K562 (cell line): Measurements from ENCODE around the gene MLC1. TPM values are rescaled to one million over a fixed set of nuclear protein-coding genes. Genes with fewer than 3 reads are reported as not detected.

ENCODE experiments used
- ATAC-seq: fragments of 200-7000 bp; cut with Tn5 transposase; 3 replicates; pipeline ENCODE4 v1.9.1; 2020; ENCODE audit warnings: moderate library complexity
- BruUV-seq: library from RNA; stranded (reverse); fragments of 400-500 nt; replicated peaks from 2 replicates; lab custom pipeline; 2021; lab: Mats Ljungman, UMichigan
- CTCF ChIA-PET: fragments of 300-600 bp; formaldehyde crosslinking; extraction: SDS; loops from one replicate; lab custom pipeline; 2021; ENCODE audit warnings: low intra/inter-chr PET ratio; lab: Yijun Ruan, JAX
- POLR2A ChIA-PET: fragments of 300-600, 350-650 bp; sonication (Branson Sonifier 250); formaldehyde crosslinking; extraction: SDS; loops from one replicate; lab custom pipeline; 2021; ENCODE audit warnings: antibody characterized with exemption, inconsistent platforms; lab: Yijun Ruan, JAX
- DNase-seq, 4 experiments: peaks; one replicate each; pipeline versions ENCODE4 v3.0.0 to v3.0.0-alpha.2; 2011 to 2018; ENCODE audit warnings: low spot score in 3 of 4, mixed read lengths in 3 of 4; ENCODE audit errors: extremely low read depth in 1 of 4
- FAIRE-seq: peaks from 2 replicates; lab custom pipeline; 2011; peaks lifted over from hg19 to GRCh38; lab: Jason Lieb, UNC
- H2AFZ ChIP-seq: 2 replicates; pipeline ENCODE4 v1.6.0; 2011; ENCODE audit warnings: low read depth, low read length, control low read depth, inconsistent platforms
- H3K27ac ChIP-seq: fragments of 200-600 bp; 3 replicates; pipeline ENCODE4 v1.8.0; 2011; ENCODE audit warnings: low read depth, mild to moderate bottlenecking, control low read depth, inconsistent platforms, low read length, moderate library complexity, mixed read lengths; ENCODE audit errors: extremely low read depth
- H3K27me3 ChIP-seq, 2 experiments: fragments of 300-600 bp in 1 of 2; 2 replicates in 1 of 2; 3 replicates in 1 of 2; pipeline versions ENCODE4 v1.6.0 to v1.8.0; 2011; ENCODE audit warnings: inconsistent platforms in 2 of 2, low read length in 2 of 2, mild to moderate bottlenecking in 1 of 2, mixed read lengths in 1 of 2, moderate library complexity in 1 of 2; ENCODE audit not compliant: control insufficient read depth in 2 of 2, insufficient read depth in 2 of 2
- H3K36me3 ChIP-seq: fragments of 300-600 bp; 3 replicates; pipeline ENCODE4 v1.8.0; 2011; ENCODE audit warnings: mild to moderate bottlenecking, low read length, inconsistent platforms; ENCODE audit not compliant: control insufficient read depth, insufficient read depth
- H3K4me1 ChIP-seq, 2 experiments: fragments of 200-600 bp in 1 of 2; replicated peaks in 1 of 2; 2 replicates in 1 of 2; 3 replicates in 1 of 2; pipeline versions ENCODE4 v1.5.1 to v1.8.0; 2011; ENCODE audit warnings: inconsistent platforms in 2 of 2, low read length in 2 of 2, mild to moderate bottlenecking in 1 of 2, mixed read lengths in 1 of 2, moderate library complexity in 1 of 2; ENCODE audit not compliant: control insufficient read depth in 2 of 2, insufficient read depth in 2 of 2
- H3K4me2 ChIP-seq: 2 replicates; pipeline ENCODE4 v1.6.1; 2011; ENCODE audit warnings: low read length, control low read depth, inconsistent platforms, mixed read lengths; ENCODE audit not compliant: insufficient read depth
- H3K4me3 ChIP-seq: fragments of 200-600 bp; sonication (generic), shearing (Covaris generic); 2 replicates; pipeline ENCODE4 v1.5.1; 2016; ENCODE audit warnings: control low read depth, inconsistent platforms
- H3K79me2 ChIP-seq: fragments of 200-600 bp; 3 replicates; pipeline ENCODE4 v1.8.0; 2011; ENCODE audit warnings: low read length, inconsistent platforms; ENCODE audit not compliant: control insufficient read depth, insufficient read depth
- H3K9ac ChIP-seq, 2 experiments: 2 replicates each; pipeline versions ENCODE4 v1.6.0 to v1.6.1; 2011; ENCODE audit warnings: low read depth in 2 of 2, low read length in 2 of 2, control low read depth in 1 of 2, inconsistent platforms in 1 of 2, mild to moderate bottlenecking in 1 of 2, mixed read lengths in 1 of 2; ENCODE audit not compliant: insufficient read depth in 1 of 2
- H3K9me1 ChIP-seq: one replicate; pipeline ENCODE4 v1.6.0; 2011; ENCODE audit warnings: inconsistent platforms, mild to moderate bottlenecking, low read length, moderate library complexity; ENCODE audit not compliant: control insufficient read depth, insufficient read depth
- H3K9me3 ChIP-seq: replicated peaks from 2 replicates; pipeline ENCODE4 v1.5.1; 2011; ENCODE audit warnings: low read depth, low read length, inconsistent platforms; ENCODE audit not compliant: control insufficient read depth, insufficient read depth
- H4K20me1 ChIP-seq: replicated peaks from 2 replicates; pipeline ENCODE4 v1.6.1; 2011; ENCODE audit warnings: low read length, inconsistent platforms, mixed read lengths; ENCODE audit not compliant: control insufficient read depth, insufficient read depth
- BHLHE40 ChIP-seq: IDR thresholded peaks from 2 replicates; pipeline ENCODE4 v1.6.1; 2011; ENCODE audit warnings: low read length, improper control_type of control experiment
- C11orf30 ChIP-seq: fragments of 450-650 bp; IDR thresholded peaks from 2 replicates; pipeline ENCODE4 v1.6.1; 2016; ENCODE audit warnings: low read depth, mild to moderate bottlenecking
- CBFB ChIP-seq: sonication (generic); formaldehyde crosslinking; IDR thresholded peaks from 2 replicates; pipeline ENCODE4 v1.4.0; 2020; ENCODE audit warnings: mild to moderate bottlenecking, missing genetic modification reagents
- CREB3 ChIP-seq: fragments of 450-650 bp; conservative IDR thresholded peaks from 2 replicates; pipeline ENCODE4 v1.6.1; 2016; ENCODE audit warnings: missing genetic modification characterization, low read depth, mild to moderate bottlenecking, missing compliant biosample characterization, moderate library complexity
- MAX ChIP-seq: sonication (generic); formaldehyde crosslinking; IDR thresholded peaks from 2 replicates; pipeline ENCODE4 v1.9.0; 2022; ENCODE audit warnings: mild to moderate bottlenecking, missing genetic modification reagents
- NFE2 ChIP-seq: IDR thresholded peaks from 2 replicates; pipeline ENCODE4 v1.6.1; 2014; ENCODE audit warnings: antibody characterized with exemption, low read depth
- NR2C1 ChIP-seq, 2 experiments: fragments of 450-650 bp; IDR thresholded peaks; 2 replicates each; pipeline ENCODE4 v1.6.1; 2017; ENCODE audit warnings: mild to moderate bottlenecking in 2 of 2, antibody characterized with exemption in 1 of 2, inconsistent platforms in 1 of 2, missing compliant biosample characterization in 1 of 2, missing genetic modification characterization in 1 of 2
- ZBTB11 ChIP-seq, 3 experiments: fragments of 200-800 bp in 1 of 3; fragments of 250-450 bp in 1 of 3; fragments of 450-650 bp in 1 of 3; sonication (Bioruptor Pico) in 1 of 3; sonication (Bioruptor generic) in 1 of 3; formaldehyde crosslinking in 1 of 3; IDR thresholded peaks; 2 replicates each; pipeline versions ENCODE4 v1.6.1 to v1.8.0; 2016 to 2022; ENCODE audit warnings: mild to moderate bottlenecking in 2 of 3, missing genetic modification characterization in 2 of 3, missing compliant biosample characterization in 1 of 3, moderate library complexity in 1 of 3
- ZKSCAN3 ChIP-seq: fragments of 250-450 bp; sonication (Bioruptor Pico); IDR thresholded peaks from 2 replicates; pipeline ENCODE4 v1.4.0; 2020
- ZNF592 ChIP-seq: fragments of 450-650 bp; IDR thresholded peaks from 2 replicates; pipeline ENCODE4 v1.6.1; 2017; ENCODE audit warnings: antibody characterized with exemption, mild to moderate bottlenecking
- WGBS: fragments of 100-300 bp; shearing (Covaris generic); methylation state at CpG from one replicate; pipeline ENCODE4 v1.1.6; 2016; ENCODE audit warnings: low coverage, mixed read lengths; ENCODE audit not compliant: insufficient coverage; ENCODE audit errors: missing lambda C conversion rate; 5-methylcytosine and 5-hydroxymethylcytosine counted together
- in situ Hi-C: fragments of 300-500 bp; cut with MboI; formaldehyde crosslinking; loops from 4 replicates; pipeline ENCODE4 v1.15.0; 2018; ENCODE audit warnings: inconsistent platforms, mixed read lengths
- intact Hi-C: fragments of 100-400 bp; cut with micrococcal nuclease; formaldehyde crosslinking; loops from 2 replicates; pipeline ENCODE4 v1.14.2; 2022
- polyA plus RNA-seq, 8 experiments: library from polyadenylated mRNA; depleted of rRNA in 4 of 8; stranded (reverse) in 5 of 8; unstranded in 3 of 8; fragments of >200 nt; fragmentation: Nextera tagmentation in 2 of 8; fragmentation: Illumina TruSeq in 1 of 8; extraction: Ambion mirVana in 2 of 8; extraction: Trizol in 1 of 8; gene quantifications; 2 replicates each; pipeline versions ENCODE4 v1.2.1 to v1.2.3, GENCODE V29; 2011 to 2014; ENCODE audit warnings: inconsistent platforms in 1 of 8, missing spikeins in 1 of 8
- total RNA-seq, 7 experiments: library from RNA; depleted of rRNA in 6 of 7; stranded (reverse); fragments of >200 nt in 6 of 7; fragmentation: Illumina TruSeq in 2 of 7; extraction: Trizol in 2 of 7; gene quantifications; 2 replicates each; pipeline versions ENCODE4 v1.2.1 to v1.2.3, GENCODE V29; 2011 to 2021; ENCODE audit warnings: low replicate concordance in 1 of 7

MLC1 gene
- total and polyA plus RNA-seq, 9 of the 15 experiments (the other 6 are each of a cell fraction or from before 2014, with no cell fraction given) = 0.06 to 0.98 (median 0.39) TPM

- H3K36me3 ChIP-seq = no peaks in the 10 kb centered on the region
- intact Hi-C loops (no loop called here), in situ Hi-C loops (no loop called here)
- FAIRE-seq (peak; percentile 93), ATAC-seq (peak; percentile 80), DNase-seq (peak in 2 of 4 experiments; percentile 38 to 64)
- no peaks in the 10 kb centered on the region for H4K20me1 ChIP-seq
- no peaks in the 10 kb centered on the region for H3K27me3 ChIP-seq
- POLR2A ChIA-PET = interaction anchor here (0.8 to 4.3 kb wide), 3 partner anchors 12 to 28 kb away, joined by 3 to 26 read pairs (median 3); no protein-coding TSS in a partner anchor
- H3K27ac ChIP-seq = peak overlapping the region; percentile 32; the same call in 1 of the 3 replicates
- no peaks in the 10 kb centered on the region for H3K9me3 ChIP-seq
- no TSS peak for BruUV-seq
- WGBS = 21% methylated on average over 9 of the region's 9 CpGs
- CTCF ChIA-PET = no interaction called here
- no peak overlapping the region for H3K4me3 ChIP-seq
- H3K9ac ChIP-seq = peak overlapping the region; percentile 34 to 36; a peak in 2 of 4 replicates
- no peaks in the 10 kb centered on the region for H3K9me1 ChIP-seq
- no peaks in the 10 kb centered on the region for H3K79me2 ChIP-seq
- peaks cover 16 to 18% of the 10 kb centered on the region in 2 experiments; a peak in 3 of 5 replicates for H3K4me1 ChIP-seq
- peak overlapping the region; percentile 96 for H2AFZ ChIP-seq
- H3K4me2 ChIP-seq = peak overlapping the region; percentile 80
- no peak for TF ChIP-seq CBFB (CRISPR knock-in tag)
- 0 out of 2 replicates have a peak, but pooled peaks have one; percentile 34 for TF ChIP-seq ZNF592
- TF ChIP-seq C11orf30 = peak; percentile 93
- TF ChIP-seq NFE2 = peak; percentile 41; the same call in 1 of the 2 replicates
- TF ChIP-seq NR2C1 (IDR thresholded peaks at IDR 0.05) = peak; percentile 11; the same call in 1 of the 2 replicates
- TF ChIP-seq NR2C1 (tag; IDR thresholded peaks at IDR 0.05) = no peak
- TF ChIP-seq MAX (CRISPR knock-in tag) = 0 out of 2 replicates have a peak, but pooled peaks have one; percentile 25
- peak; percentile 85 for TF ChIP-seq BHLHE40
- TF ChIP-seq CREB3 (tag) = no peak
- peak in 1 of 3 experiments; percentile 43; a peak in 1 of 6 replicates for TF ChIP-seq ZBTB11 (CRISPR knock-in tag; IDR thresholded peaks at IDR 0.05)
- no peak for TF ChIP-seq ZKSCAN3 (CRISPR knock-in tag)
Observed at GRCh38 chr22:50105208-50106100, 20.2 kb upstream of the MLC1 start.
